GM23338 (cell line): ENCODE measurements around the gene MDM4. TPM values are rescaled to one million over a fixed set of nuclear protein-coding genes. Genes with fewer than 3 reads are reported as not detected.

Experiments used
- ATAC-seq: fragments of 200-7000 bp; cut with Tn5 transposase; 3 replicates; pipeline ENCODE4 v1.9.1; 2020
- DNase-seq: peaks from one replicate; pipeline ENCODE4 v3.0.0-alpha.2; 2015; ENCODE audit warnings: low spot score
- H2AFZ ChIP-seq: fragments of 200-600 bp; sonication (generic); 2 replicates; pipeline ENCODE4 v1.8.0; 2016; ENCODE audit warnings: antibody characterized with exemption, mild to moderate bottlenecking, moderate library complexity
- H3F3A ChIP-seq: fragments of 200-600 bp; sonication (generic); replicated peaks from 2 replicates; pipeline ENCODE4 v1.8.0; 2017; ENCODE audit warnings: antibody characterized with exemption, mixed run types, low read depth
- H3K27ac ChIP-seq: fragments of 200-600 bp; sonication (generic); 2 replicates; pipeline ENCODE4 v1.6.1; 2016; ENCODE audit warnings: low read depth
- H3K27me3 ChIP-seq: fragments of 200-600 bp; sonication (generic); 2 replicates; pipeline ENCODE4 v1.8.0; 2016; ENCODE audit warnings: mild to moderate bottlenecking, mixed run types, moderate library complexity; ENCODE audit not compliant: insufficient read depth
- H3K36me3 ChIP-seq: fragments of 200-600 bp; sonication (generic); 2 replicates; pipeline ENCODE4 v1.8.0; 2016; ENCODE audit warnings: mild to moderate bottlenecking; ENCODE audit not compliant: insufficient read depth
- H3K4me1 ChIP-seq: fragments of 200-600 bp; sonication (generic); 2 replicates; pipeline ENCODE4 v1.8.0; 2016; ENCODE audit warnings: mild to moderate bottlenecking, moderate library complexity; ENCODE audit not compliant: insufficient read depth
- H3K4me2 ChIP-seq: fragments of 200-600 bp; sonication (generic); 2 replicates; pipeline ENCODE4 v1.7.1; 2017; ENCODE audit warnings: mixed run types
- H3K4me3 ChIP-seq: fragments of 200-600 bp; sonication (generic); 2 replicates; pipeline ENCODE4 v1.6.1; 2016; ENCODE audit warnings: mixed run types
- H3K79me2 ChIP-seq: fragments of 200-600 bp; sonication (generic); replicated peaks from 2 replicates; pipeline ENCODE4 v1.8.0; 2017; ENCODE audit warnings: mild to moderate bottlenecking; ENCODE audit not compliant: insufficient read depth
- H3K9me2 ChIP-seq: fragments of 200-600 bp; sonication (generic); 2 replicates; pipeline ENCODE4 v1.8.0; 2017; ENCODE audit not compliant: insufficient read depth
- H4K20me1 ChIP-seq: fragments of 200-600 bp; sonication (generic); replicated peaks from 2 replicates; pipeline ENCODE4 v1.8.0; 2017; ENCODE audit warnings: mild to moderate bottlenecking; ENCODE audit not compliant: insufficient read depth
- H3K27ac Mint-ChIP-seq: 2 replicates; pipeline ENCODE4 v1.8.0; 2020; ENCODE audit warnings: inconsistent platforms, mild to moderate bottlenecking, moderate library complexity, mixed read lengths
- H3K27me3 Mint-ChIP-seq: 3 replicates; pipeline ENCODE4 v1.8.0; 2022; ENCODE audit warnings: low read depth, mild to moderate bottlenecking, moderate library complexity, mixed read lengths, inconsistent platforms; ENCODE audit not compliant: insufficient read depth, poor library complexity
- H3K36me3 Mint-ChIP-seq: 3 replicates; pipeline ENCODE4 v1.8.0; 2021; ENCODE audit warnings: low read depth, mild to moderate bottlenecking, inconsistent platforms, moderate library complexity, mixed read lengths
- H3K4me1 Mint-ChIP-seq: 3 replicates; pipeline ENCODE4 v1.8.0; 2020; ENCODE audit warnings: mild to moderate bottlenecking, inconsistent platforms, mixed read lengths
- H3K4me3 Mint-ChIP-seq: 3 replicates; pipeline ENCODE4 v1.8.0; 2021; ENCODE audit warnings: moderate library complexity, mild to moderate bottlenecking, inconsistent platforms, mixed read lengths
- H3K9me3 Mint-ChIP-seq: 3 replicates; pipeline ENCODE4 v1.8.0; 2020; ENCODE audit warnings: moderate library complexity, mild to moderate bottlenecking, inconsistent platforms, mixed read lengths
- CREB1 ChIP-seq: fragments of 250-450 bp; sonication (Bioruptor Pico); IDR thresholded peaks from 2 replicates; pipeline ENCODE4 v1.5.0; 2020; ENCODE audit warnings: low read depth, mild to moderate bottlenecking, moderate library complexity
- CTCF ChIP-seq, 2 experiments: fragments of 200-600 bp in 1 of 2; sonication (generic) in 1 of 2; conservative IDR thresholded peaks; 2 replicates each; pipeline versions ENCODE4 v1.5.1 to v1.6.1; 2016 to 2017; ENCODE audit warnings: antibody characterized with exemption in 2 of 2, low read depth in 2 of 2, mild to moderate bottlenecking in 2 of 2, moderate library complexity in 1 of 2
- ETS1 ChIP-seq: IDR thresholded peaks from 2 replicates; pipeline ENCODE4 v1.6.1; 2016; ENCODE audit warnings: antibody characterized with exemption
- EZH2 ChIP-seq: fragments of 200-600 bp; sonication (generic); IDR thresholded peaks from one replicate; pipeline ENCODE4 v1.8.0; 2017; ENCODE audit warnings: antibody characterized with exemption, mild to moderate bottlenecking, low read depth; ENCODE audit not compliant: unreplicated experiment
- EZH2phosphoT487 ChIP-seq: fragments of 200-600 bp; sonication (generic); IDR thresholded peaks from one replicate; pipeline ENCODE4 v1.8.1; 2018; ENCODE audit warnings: antibody characterized with exemption; ENCODE audit not compliant: unreplicated experiment
- JUNB ChIP-seq: IDR thresholded peaks from one replicate; pipeline ENCODE4 v1.6.1; 2016; ENCODE audit warnings: antibody characterized with exemption; ENCODE audit not compliant: unreplicated experiment
- NANOG ChIP-seq: IDR thresholded peaks from 2 replicates; pipeline ENCODE4 v1.6.1; 2016; ENCODE audit warnings: antibody characterized with exemption, borderline replicate concordance
- POLR2AphosphoS5 ChIP-seq: IDR thresholded peaks from 2 replicates; pipeline ENCODE4 v1.6.1; 2016; ENCODE audit warnings: antibody characterized with exemption, low read depth
- REST ChIP-seq: IDR thresholded peaks from one replicate; pipeline ENCODE4 v1.6.1; 2018; ENCODE audit warnings: antibody characterized with exemption; ENCODE audit not compliant: unreplicated experiment
- STAT1 ChIP-seq: IDR thresholded peaks from one replicate; pipeline ENCODE4 v1.6.1; 2016; ENCODE audit warnings: antibody characterized with exemption; ENCODE audit not compliant: unreplicated experiment
- ZNF114 ChIP-seq: fragments of 250-450 bp; sonication (Bioruptor Pico); IDR thresholded peaks from 2 replicates; pipeline ENCODE4 v1.5.0; 2020; ENCODE audit warnings: mild to moderate bottlenecking, moderate library complexity
- ZNF331 ChIP-seq: fragments of 250-450 bp; sonication (Bioruptor Pico); IDR thresholded peaks from 2 replicates; pipeline ENCODE4 v1.5.0; 2020; ENCODE audit warnings: low read depth, mild to moderate bottlenecking, moderate library complexity
- polyA plus RNA-seq: library from polyadenylated mRNA; unstranded; fragments of >200 nt; fragmentation: Nextera tagmentation; extraction: Ambion mirVana; gene quantifications from 2 replicates; pipeline ENCODE4 v1.2.1, GENCODE V29; 2016
- total RNA-seq: library from RNA; depleted of rRNA; stranded (reverse); fragments of >200 nt; shearing (Covaris generic); gene quantifications from 2 replicates; pipeline ENCODE4 v1.2.3, GENCODE V29; 2014

MDM4 gene
- total and polyA plus RNA-seq, 2 experiments from 2014 or later: 24.8 to 56.1 TPM

- H3K4me1 Mint-ChIP-seq: peaks cover 51% of the 10 kb centered on the region
- no peaks in the 10 kb centered on the region; the same call in 2 of the 3 replicates for H3K36me3 Mint-ChIP-seq
- Histone ChIP-seq H3K4me2 (peak overlapping the region; percentile 62), H4K20me1 (no peaks in the 10 kb centered on the region), H3K79me2 (no peaks in the 10 kb centered on the region), H3K4me1 (peaks cover 28% of the 10 kb centered on the region), H2AFZ (no peak overlapping the region), H3K27ac (no peak overlapping the region), H3K9me2 (no peaks in the 10 kb centered on the region), H3F3A (0 out of 2 replicates have a peak, but pooled peaks cover 3% of the 10 kb centered on the region), H3K36me3 (no peaks in the 10 kb centered on the region), H3K4me3 (peak overlapping the region; percentile 25; the same call in 1 of the 2 replicates), H3K27me3 (no peaks in the 10 kb centered on the region)
- DNase-seq (peak; percentile 88), ATAC-seq (peak; percentile 91)
- peak overlapping the region; percentile 80; the same call in 1 of the 2 replicates for H3K27ac Mint-ChIP-seq
- H3K9me3 Mint-ChIP-seq: no peaks in the 10 kb centered on the region; the same call in 2 of the 3 replicates
- H3K4me3 Mint-ChIP-seq: peak overlapping the region; percentile 52
- TF ChIP-seq POLR2AphosphoS5: peak; percentile 37; the same call in 1 of the 2 replicates
- TF ChIP-seq STAT1: no peak
- TF ChIP-seq CTCF (conservative IDR thresholded peaks at IDR 0.05; ENCODE audit: low read depth in 2 of 2): peak; percentile 83 to 97
- TF ChIP-seq NANOG: peak; percentile 16; the same call in 1 of the 2 replicates
- H3K27me3 Mint-ChIP-seq: peaks cover 6% of the 10 kb centered on the region
These were observed 49.7 kb downstream of the MDM4 start for GRCh38 chr1:204565617-204566582.

- H4K20me1 ChIP-seq: no peaks in the 10 kb centered on the region
- no peak overlapping the region for H3K27ac ChIP-seq
- H3K4me3 Mint-ChIP-seq: 0 out of 3 replicates have a peak overlapping the region, but pooled peaks have one; percentile 9
- H3K27ac Mint-ChIP-seq: no peak overlapping the region
- H3K9me3 Mint-ChIP-seq: no peaks in the 10 kb centered on the region; the same call in 2 of the 3 replicates
- peaks cover 33% of the 10 kb centered on the region for H3K4me1 ChIP-seq
- no peaks in the 10 kb centered on the region for H3K79me2 ChIP-seq
- H3F3A ChIP-seq: 0 out of 2 replicates have a peak, but pooled peaks cover 3% of the 10 kb centered on the region
- H3K4me1 Mint-ChIP-seq: peaks cover 55% of the 10 kb centered on the region
- no peak for DNase-seq
- ATAC-seq: no peak
- H3K9me2 ChIP-seq: no peaks in the 10 kb centered on the region
- H3K27me3 ChIP-seq: no peaks in the 10 kb centered on the region
- H3K36me3 Mint-ChIP-seq: no peaks in the 10 kb centered on the region; the same call in 2 of the 3 replicates
- no peaks in the 10 kb centered on the region for H3K36me3 ChIP-seq
- H3K27me3 Mint-ChIP-seq: peaks cover 6% of the 10 kb centered on the region
- peak overlapping the region; percentile 62 for H3K4me2 ChIP-seq
- H2AFZ ChIP-seq: no peak overlapping the region
- no peak overlapping the region; the same call in 1 of the 2 replicates for H3K4me3 ChIP-seq
- TF ChIP-seq ETS1: no peak
- no peak for TF ChIP-seq EZH2phosphoT487
- no peak for TF ChIP-seq CREB1 (CRISPR knock-in tag)
- TF ChIP-seq EZH2: no peak
- no peak for TF ChIP-seq JUNB
- TF ChIP-seq NANOG: no peak
- no peak for TF ChIP-seq CTCF (conservative IDR thresholded peaks at IDR 0.05; ENCODE audit: low read depth in 2 of 2)
- no peak for TF ChIP-seq STAT1
- TF ChIP-seq POLR2AphosphoS5: no peak
- TF ChIP-seq ZNF331 (CRISPR knock-in tag): no peak
- no peak for TF ChIP-seq REST
- no peak for TF ChIP-seq ZNF114 (CRISPR knock-in tag)
These were observed 50.4 kb downstream of the MDM4 start for GRCh38 chr1:204566583-204566955.
